SK-N-MC (cell line): ENCODE results near the gene DOP1A.

Source experiments
- EZH2 ChIP-seq: fragments of 200-600 bp; sonication (generic); IDR thresholded peaks from one replicate; pipeline ENCODE4 v1.6.1; 2017; ENCODE audit warnings: antibody characterized with exemption
- FOXP2 ChIP-seq: optimal IDR thresholded peaks from 2 replicates; pipeline ENCODE3; 2011; ENCODE audit warnings: mild to moderate bottlenecking, moderate library complexity; ENCODE audit not compliant: insufficient read depth; ENCODE audit errors: extremely low read length, control extremely low read depth
- POLR2AphosphoS5 ChIP-seq: IDR thresholded peaks from 2 replicates; pipeline ENCODE4 v1.6.1; 2012; ENCODE audit warnings: mild to moderate bottlenecking, low read depth, low read length, borderline replicate concordance

DNA sequence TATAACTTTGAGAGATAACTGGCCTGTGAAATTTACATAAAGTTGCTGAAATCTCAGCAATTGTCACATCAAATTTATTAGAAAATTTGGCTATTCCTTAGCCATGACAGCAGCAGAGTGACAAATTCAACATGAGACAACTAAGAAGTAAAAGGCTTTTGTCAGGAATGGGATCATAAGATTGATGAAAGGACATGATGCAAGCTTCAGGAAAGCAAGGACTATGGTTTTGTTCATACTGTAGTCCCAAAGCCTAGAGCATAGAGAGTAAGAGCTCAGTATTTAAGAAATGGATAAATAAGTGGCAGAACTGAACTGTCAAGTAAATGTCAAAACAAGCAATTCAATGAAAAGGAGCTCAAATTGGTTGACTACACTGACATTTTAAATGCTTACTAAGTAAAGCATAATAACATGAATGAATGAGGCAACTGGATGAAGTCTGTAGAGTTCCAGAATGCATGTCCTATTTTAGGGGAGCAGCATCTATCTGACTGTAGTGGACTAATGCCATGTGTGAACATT is 113.0 kb downstream of the DOP1A start:
- TF ChIP-seq POLR2AphosphoS5 (no peak), EZH2 (no peak), FOXP2 (no peak)
